GM18505 (cell line): ENCODE measurements around the gene LHB.
A peak's percentile ranks its signal among the peaks of the same experiment; 100 is the strongest.

Source experiments
- ATAC-seq: cut with Tn5 transposase; IDR thresholded peaks from one replicate; pipeline ENCODE4 v1.9.1; 2021; ENCODE audit not compliant: unreplicated experiment
- POLR2A ChIP-seq: IDR thresholded peaks from 4 replicates; pipeline ENCODE4 v1.6.1; 2011; ENCODE audit warnings: borderline replicate concordance; ENCODE audit not compliant: insufficient read depth, insufficient read length; ENCODE audit errors: extremely low read depth

The LHB gene

DNA sequence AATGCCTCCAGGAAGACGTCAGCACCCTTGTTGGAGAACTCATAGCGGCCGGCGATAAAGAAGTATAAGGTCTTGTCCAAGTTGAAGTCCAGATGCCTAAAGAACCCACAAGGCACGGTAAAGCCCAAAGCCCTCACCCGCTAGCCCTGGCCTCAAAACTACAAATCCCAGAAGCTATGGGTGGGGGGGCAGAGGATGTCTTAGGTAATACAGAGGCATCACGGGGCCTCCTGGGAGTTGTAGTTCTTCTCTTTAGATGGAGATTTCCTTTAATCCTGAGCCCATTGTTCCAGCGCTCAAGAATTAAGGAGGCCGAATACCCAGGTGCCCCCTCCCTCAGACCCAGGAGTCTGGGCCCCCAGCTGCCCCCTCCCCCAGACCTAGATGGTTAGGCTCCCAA, 34.6 kb downstream of the LHB start:
- no peak for ATAC-seq
- no peak for TF ChIP-seq POLR2A

DNA sequence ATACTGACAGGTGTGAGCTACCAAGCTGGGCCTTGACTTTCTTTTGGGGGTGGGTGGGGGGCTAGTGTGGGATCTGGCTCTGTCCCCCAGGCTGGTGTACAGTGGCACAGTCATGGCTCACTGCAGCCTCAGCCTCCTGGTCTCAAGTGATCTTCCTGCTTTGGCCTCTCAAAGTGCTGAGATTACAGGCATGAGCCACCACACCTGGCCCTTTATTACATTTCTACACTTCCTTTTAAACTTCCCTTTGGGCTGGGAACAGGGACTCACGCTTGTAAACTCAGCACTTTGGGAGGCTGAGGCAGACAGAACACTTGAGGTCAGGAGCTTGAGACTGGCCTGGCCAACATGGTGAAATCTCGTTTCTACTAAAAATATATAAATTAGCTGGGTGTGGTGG, 39.8 kb downstream of the LHB start:
- ATAC-seq, result no peak
- no peak for TF ChIP-seq POLR2A

DNA sequence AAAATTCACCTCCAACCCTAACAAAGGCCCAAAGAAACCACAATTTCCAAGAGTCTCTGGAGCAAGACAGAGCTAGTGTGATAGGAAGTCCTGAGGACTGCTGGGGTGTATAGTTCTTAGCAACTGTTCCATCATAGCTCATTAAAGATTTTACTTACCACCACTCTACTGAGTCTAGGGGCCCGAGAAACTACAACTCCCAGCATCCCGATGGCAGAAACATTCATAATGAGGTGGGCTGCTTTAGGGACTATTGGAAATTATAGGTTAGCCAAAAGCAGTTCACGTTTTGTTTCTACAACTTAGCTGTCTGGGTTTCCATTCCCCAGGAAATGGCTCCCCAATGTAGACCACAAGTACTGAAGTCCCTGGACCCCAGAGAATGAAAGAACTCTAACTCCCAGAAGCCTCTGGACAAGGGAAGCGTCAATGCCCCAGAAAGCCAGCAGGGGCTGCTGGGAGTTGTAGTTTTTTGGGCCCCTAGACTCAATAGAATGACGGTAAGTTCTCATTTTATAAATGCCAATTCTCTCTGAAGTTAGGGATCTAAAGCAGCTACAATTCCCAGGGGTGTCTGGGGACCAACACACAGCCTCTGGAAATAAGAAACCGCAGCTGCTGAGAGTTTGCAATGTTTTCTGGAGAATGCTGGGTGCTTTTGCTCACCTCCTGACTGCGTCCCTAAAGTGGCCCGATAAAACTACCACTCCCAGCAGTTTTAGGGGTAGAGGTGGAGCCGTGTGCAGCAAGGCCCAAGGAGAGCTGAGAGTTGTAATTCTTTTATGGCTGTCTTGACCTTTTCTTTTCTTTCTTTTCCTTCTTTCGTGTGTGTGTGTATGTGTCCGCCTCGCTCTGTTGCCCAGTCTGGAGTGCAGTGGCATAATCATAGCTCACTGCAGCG, 40.7 kb downstream of the LHB start:
- ATAC-seq, result no peak
- TF ChIP-seq POLR2A, result no peak

DNA sequence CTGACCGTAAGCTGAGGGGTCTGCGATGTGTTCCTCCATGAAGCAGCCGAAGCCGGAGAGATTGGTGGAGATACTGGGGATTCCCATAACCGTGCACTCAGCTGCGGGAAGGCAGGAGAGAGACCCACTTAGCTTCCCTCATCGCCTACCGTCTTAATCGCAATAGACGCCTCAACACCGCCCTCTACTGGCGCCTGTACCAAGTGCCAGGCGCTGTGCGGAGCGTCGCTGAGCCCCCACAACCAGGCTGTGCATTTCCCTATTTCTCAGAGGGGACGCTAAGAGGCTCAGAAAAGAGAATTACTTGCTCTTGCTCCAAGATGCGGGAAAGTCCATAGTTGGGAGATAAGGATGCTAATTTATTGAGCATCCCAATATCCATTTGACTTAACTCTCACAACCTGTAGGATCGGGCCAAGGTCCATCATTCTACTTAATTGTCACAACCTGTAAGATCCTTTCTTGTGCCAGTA, 45.9 kb downstream of the LHB start:
- peak; percentile 39 for ATAC-seq
- no peak for TF ChIP-seq POLR2A

DNA sequence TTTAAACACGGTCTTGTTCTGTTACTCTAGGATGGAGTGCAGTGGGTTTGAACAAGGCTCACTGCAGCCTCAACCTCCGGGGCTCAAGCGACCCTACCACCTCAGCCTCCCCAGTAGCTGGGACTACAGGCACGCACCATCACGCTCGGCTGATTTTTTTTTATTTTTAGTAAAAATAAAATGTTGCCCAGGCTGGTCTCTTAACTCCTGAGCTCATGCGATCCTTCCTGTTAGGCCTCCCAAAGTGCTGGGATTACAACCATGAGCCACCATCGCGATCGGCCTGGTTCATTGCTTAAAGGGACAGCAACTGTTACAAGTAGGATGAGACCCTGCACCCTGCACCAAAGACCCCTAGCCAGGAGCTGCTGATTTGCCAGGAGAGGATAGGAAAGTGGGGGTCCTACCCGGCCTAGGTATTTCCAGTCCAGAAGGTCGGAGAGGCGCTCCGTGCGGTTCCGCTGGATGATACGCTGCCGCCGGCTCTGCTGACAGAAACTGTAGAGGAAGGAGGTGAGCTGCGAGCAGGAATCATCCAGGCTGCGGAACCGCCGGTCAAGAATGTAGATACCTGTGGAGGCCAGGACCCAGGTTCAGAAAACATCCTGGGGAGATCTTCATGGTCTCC, 46.6 kb downstream of the LHB start:
- no peak for ATAC-seq

DNA sequence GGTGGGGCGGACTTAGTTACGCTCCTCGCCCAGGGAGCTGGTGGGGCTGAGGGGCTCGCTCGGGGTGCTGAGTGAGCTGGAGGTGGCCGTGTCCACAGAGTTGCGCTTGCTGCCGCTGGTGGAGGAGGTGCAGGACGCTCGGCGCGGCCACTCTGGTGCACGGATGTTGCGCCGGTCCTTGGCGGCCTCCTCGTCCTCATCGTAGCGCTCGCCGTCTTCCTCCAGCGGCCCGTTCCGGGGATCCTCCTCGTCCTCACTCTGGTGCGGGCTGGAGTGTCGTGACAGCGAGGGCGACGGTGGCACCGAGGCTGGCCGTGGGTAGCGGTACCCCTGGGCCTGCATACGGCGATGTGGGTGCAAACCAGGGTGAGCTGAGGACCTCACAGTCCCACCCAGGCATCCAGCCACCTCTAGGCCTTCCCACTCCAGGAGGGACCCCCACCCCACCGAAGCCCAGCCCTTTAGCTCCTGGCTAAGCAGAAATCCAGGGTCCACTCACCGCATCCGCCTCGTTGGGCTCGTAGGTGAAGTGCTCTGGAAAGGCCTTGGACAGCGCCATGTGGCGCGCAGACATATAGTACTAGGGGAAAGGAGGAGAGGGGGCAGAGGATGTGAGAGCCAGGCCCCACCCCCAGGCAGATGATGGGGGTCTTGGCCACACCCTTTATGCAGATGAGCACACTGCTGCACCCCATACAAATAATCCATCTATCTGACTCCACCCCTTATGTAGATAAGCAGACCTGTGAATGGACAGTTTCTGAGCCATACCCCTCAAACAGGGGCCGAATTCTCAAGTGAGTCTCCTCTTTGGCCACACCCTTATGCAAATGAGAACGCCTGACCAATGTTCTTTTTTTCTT, 47.4 kb downstream of the LHB start:
- no peak for TF ChIP-seq POLR2A
- ATAC-seq, result no peak

More for the DNA sequence above, 46.6 kb downstream of the LHB start:
- TF ChIP-seq POLR2A, result no peak

DNA sequence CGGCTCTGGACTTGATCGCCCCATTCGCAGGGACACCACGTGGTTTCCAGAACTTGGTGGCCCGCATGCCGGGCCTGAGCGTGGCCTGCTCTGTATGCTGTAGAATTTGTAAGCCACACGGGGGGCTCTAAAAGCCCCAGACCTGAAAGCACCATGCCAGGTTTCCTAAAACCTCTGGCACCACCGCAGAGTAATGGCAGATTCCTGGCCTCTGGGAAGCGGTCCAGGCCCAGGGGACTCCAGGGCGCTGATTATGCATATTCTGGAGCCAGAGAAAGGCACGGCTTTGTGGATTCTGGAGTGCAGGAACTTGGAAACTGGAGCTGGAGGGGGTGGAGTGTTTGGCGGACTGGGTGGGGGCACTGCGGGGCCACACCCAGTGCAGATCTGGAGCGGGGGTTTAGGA, 48.1 kb downstream of the LHB start:
- ATAC-seq, result no peak
- no peak for TF ChIP-seq POLR2A

DNA sequence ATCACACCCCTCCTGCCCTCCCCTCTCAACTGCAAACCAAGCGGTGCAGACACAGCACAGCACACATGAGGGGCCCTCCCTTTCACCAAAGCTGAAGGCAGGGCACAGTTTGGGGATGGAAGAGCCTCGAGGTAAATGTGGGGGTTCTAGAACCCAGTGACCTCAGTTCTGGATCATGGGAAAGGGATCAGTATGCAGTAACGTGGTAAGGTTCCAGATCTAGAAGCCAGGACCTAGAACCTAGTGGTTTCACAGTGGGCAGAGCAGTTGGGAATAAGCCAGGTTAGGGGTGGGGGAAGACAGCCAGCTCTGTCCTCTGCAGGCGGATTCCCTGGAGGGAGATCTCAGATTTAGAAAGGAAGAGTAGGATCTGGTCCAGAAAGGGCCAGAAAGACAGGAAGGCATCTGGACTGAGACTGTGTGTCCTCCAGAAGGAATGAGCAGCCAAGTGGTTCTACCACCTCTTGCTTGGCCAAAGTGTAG, 48.7 kb downstream of the LHB start:
- no peak for TF ChIP-seq POLR2A
- no peak for ATAC-seq

DNA sequence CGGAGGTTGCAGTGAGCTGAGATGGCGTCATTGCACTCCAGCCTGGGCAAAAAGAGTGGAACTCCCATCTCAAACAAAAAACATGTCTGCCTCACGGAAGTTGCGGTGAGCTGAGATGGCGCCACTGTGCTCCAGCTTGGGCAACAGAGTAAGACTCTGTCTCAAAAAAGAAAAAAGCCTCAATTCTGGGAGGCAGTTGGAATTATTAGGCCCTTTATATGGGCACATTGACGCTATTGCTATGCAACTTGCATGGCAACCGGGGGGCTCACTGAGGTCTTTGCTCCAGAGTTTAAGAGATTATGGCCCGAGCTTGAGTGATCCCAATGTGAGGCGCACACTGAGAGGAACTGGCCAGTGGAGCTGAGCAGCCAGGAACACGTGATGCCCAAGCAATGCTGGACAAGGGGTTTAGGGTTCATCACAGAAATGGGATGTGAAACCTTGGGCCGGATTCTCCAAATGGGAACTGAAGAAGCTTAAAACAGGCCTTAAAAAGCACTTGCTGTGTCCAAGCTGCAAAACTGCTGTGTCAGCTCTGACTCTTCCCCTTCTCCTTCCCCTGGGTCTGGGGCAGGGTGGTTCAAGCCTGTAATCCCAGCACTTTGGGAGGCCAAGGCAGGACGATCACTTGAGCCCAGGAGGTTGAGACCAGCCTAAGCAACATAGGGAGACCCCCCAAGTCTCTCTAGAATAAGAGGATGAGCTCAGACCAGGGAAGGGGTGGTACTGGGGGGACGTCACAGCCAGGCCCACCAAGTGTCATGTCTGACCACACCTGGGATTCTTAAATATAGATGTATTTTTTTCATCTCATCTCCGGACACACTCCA, 49.3 kb downstream of the LHB start:
- TF ChIP-seq POLR2A, result peak; percentile 52

DNA sequence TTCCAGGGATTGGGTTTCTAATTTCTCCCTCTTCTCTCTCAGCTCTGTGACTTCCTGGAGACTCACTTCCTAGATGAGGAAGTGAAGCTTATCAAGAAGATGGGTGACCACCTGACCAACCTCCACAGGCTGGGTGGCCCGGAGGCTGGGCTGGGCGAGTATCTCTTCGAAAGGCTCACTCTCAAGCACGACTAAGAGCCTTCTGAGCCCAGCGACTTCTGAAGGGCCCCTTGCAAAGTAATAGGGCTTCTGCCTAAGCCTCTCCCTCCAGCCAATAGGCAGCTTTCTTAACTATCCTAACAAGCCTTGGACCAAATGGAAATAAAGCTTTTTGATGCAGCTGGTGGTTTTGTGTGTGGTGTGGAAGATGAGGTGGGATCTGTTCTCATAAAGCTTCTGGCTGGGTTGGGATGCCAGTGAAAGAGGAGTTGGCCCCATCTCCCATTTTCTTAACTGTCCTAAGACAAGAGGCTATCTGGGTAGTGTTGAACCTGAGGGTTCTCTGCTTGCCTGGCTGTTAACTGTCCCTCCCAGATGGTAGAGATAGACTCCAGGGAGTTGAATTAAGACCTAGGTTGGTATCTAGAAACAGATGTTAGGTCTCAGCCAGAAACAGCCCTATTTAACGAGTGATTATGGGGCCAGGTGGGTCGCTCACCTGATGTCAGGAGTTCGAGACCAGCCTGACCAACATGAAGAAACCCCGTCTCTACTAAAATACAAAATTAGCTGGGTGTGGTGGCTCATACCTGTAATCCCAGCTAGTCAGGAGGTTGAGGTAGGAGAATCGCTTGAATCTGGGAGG, 50.1 kb downstream of the LHB start:
- TF ChIP-seq POLR2A, result no peak
- ATAC-seq, result no peak

More for the DNA sequence above, 49.3 kb downstream of the LHB start:
- ATAC-seq, result no peak
